Kidney tubule cell (primary cell): ENCODE data around the gene HBEGF.
"Not testable (repeated sequence)": the region's sequence is repeated elsewhere in the genome, so short reads cannot be mapped to it uniquely, and the experiment has no call there.

Experiments used
- DNase-seq: peaks from one replicate; pipeline ENCODE4 v3.0.0-alpha.2; 2018; ENCODE audit warnings: low spot score

Gene HBEGF

DNA sequence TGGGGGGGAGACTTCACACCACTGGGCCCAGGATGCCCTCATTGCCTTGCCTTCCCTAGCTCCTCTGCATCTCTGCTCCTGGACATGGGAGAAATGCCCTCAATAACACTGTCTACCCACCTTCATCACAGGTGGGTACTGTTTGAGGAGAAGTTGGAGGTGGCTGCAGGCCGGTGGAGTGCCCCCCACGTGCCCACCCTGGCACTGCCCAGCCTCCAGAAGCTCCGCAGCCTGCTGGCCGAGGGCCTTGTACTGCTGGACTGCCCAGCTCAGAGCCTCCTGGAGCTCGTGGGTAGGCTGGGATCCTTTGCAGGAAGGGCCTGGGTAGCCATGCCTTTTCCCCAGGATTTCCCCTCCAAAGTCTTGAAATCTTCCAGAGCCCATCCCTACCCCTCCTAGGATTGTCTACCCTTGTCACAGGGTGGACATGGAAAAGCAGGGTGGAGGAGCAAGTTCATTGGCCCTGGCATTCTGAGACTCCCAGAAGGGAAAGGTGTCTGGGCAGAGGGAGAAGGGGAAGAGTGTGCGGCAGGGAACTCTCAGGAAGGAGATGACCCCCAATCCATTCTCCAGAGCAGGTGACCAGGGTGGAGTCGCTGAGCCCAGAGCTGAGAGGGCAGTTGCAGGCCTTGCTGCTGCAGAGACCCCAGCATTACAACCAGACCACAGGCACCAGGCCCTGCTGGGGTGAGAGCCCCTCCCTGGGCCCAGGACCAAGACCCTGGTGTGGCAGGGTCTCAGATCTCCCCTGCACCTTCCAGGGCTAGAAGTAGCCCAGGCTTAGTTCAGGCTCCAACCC lies 14.5 kb upstream of the HBEGF start:
- no peak for DNase-seq

DNA sequence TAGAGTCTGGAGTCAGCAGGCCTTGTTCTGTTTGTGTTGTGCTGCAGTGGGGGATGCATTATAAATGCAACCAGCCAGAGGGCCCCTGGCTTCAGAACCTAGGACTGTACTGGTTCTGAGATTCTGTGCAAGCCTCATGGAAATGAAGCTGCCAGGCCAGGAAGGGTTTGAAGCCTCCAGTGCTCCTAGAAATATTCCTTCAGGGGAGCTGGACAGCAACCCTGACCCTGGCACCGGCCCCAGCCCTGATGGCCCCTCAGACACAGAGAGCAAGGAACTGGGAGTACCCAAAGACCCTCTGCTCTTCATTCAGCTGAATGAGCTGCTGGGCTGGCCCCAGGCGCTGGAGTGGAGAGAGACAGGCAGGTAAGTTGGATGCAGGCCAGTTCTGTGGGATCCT lies 13.7 kb upstream of the HBEGF start, which contains the start of gene SLC4A9:
Gene SLC4A9 (plus strand): TSS at position 94 of the 400 bp plus-strand sequence. CDS start 43 bp downstream, at position 137.
- DNase-seq = no peak

DNA sequence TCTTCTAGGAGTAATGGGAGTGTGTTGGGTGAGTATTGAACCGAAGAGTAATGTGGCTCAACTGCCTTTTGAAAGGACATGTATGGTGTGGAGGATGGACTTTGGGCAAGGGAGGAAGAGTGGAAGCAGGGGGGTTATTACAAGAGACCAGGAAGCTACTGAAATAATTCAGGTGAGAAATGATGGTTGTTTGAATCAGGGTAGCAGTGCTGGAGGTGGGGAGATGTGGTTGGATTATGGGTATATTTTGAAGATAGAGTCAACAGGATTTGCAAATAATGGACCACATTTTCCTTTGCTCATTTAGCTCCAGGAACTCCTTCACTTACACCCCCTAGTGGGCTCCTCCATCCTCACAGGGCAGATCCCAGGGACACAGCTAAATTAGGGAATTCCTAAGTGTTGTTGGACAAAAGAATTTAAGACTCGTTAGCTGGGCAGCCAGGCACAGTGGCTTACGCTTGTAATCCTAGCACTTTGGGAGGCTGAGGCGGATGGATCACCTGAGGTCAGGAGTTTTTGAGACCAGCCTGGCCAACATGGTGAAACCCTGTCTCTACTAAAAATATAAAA lies 12.4 kb upstream of the HBEGF start:
- peak; percentile 56 for DNase-seq

DNA sequence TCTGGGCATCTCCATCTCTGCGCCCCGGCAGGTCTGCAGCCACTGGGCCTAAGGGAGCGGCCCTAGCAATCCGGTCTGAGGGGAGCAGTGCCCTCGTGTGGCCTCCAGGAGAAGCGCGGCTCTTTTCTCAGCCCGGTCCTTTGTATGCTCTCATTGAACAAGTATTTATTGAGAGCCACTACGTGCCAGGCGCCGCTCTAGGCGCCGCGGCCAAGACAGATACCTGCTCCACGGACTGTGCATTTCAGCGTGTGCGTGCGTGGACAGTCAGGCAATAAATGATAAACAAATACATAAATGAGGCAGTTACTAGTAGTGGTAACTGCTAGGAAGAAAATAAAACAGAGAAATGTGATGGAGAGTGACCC lies 11.3 kb upstream of the HBEGF start:
- peak; percentile 91 for DNase-seq

DNA sequence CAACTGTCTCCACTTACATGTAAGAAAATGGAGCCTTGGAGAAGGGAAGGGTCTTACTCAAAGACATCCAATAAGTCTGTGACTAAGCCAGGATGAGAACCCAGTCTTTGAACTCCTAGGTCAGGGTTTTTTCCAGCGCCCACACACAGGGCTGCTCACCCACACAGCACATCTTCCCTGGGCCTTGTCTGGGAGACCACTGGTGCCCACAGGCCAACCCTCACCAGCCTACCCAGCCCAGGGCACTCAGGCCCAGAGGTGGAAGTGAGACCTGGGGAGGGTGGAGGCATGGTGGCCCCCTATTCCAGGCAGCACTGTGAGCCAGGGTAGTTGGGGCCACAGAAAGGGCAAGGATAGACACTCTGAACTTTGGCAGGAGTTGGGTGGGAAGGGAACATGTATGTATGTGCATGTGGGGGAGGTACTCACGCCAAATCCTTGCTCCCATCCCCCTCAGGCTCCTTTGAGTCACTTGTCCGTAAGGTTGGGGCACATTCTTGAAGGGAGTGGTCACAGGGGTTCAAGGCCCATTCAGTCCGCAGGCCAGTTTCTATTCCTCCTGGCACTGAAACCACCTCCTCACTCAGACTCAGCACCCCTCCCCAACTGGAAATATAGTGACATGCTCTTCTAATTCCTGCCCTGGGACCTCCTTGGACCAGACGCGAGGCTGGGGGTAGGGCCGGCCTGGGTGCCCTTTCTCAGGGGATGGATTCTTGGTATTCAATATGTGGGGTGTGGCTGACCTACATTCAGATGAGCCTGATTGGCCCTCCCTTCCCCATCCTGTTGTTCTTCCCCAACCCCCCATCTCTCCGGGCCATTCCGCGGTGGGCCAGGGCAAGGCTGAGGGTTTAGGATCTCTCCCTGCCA lies 10.7 kb upstream of the HBEGF start:
- DNase-seq = no peak

DNA sequence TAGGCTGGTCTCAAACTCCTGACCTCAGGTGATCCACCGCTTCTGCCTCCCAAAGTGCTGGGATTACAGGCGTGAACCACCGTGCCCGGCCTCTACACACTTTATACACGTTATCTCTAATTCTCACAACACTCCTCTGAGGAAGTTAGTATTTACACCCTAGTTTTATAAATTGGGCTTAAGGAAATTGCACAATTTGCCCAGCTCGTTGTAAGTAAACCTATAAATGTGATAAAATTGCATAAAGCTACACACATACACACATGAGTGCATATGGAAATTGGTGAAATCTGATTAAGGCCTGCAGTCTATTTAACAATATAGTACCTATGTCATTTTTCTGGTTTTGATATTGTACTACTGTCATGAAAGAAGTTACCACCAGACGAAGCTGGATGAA lies 9.1 kb upstream of the HBEGF start:
- DNase-seq = no peak

DNA sequence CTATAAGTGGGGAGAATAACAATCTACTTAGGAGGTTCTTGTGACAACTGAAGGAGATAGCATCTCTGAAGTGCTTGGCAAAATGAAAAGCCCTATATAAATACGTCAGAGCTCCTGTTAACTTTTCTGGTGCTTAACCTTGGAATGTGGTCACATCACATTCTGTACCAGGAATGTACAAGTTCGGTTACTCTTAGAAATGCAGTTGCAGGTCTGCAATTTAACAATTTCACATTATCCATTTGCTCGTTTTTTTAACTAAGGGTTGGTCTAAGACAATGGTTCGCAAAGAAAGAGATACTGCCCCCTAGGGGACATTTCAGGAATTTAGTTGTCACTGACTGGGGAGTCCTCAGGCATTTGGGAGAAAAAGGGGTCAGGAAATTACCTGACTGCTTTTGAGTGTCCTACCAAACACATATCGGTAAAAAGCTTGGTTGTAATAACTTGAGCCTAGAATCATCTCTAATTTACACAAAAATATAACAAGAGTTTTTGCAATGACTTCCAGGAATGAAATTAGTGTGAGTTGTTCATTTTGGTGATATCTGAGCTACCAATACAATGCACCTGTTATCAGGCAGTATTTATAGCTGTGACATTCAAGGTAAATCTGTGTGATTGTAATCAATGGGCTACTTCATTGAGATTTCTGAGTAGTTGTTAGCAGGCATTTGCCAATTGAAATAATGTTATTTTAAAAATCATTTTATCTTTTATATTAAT lies 5.4 kb upstream of the HBEGF start:
- DNase-seq = peak; percentile 77

DNA sequence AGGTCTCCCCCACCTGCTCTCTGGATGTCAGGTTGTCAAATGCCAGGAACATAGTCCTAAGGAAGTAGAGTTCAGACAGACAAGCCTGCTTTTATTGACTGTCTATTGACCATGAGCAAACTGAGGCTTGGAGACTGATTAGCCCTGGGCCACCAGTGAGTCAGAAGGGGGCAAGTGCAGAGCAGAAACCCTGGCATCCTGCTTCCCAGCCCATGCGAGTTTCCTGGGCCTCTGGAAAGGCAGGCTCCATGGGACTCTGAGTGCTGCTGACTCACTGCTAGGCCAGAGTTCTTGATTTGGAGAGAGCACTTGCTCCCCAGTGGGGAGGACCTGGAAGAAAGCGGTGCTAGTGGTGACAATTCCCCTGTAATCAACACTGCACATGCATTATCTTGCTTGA lies 2.8 kb upstream of the HBEGF start:
- DNase-seq = peak; percentile 76

DNA sequence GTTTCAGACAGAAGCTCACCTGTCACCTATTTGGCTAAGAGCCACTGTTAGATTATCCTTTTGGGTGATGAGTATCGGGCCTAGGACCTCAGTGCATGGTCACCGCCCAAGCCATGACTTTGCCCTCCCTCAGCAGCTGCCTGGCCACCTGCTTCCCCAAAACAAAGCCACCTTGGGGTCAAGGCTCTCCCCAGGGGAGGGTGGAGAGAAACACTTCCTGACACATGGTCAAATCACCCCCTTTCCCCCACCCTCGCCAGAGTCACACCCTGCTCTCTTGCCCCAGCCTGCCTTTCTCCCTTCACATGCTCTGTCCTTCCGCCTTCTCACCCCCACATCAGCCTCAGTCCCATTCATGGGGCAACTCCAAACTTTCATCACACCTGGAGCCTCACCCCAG lies 1.7 kb upstream of the HBEGF start:
- no peak for DNase-seq

DNA sequence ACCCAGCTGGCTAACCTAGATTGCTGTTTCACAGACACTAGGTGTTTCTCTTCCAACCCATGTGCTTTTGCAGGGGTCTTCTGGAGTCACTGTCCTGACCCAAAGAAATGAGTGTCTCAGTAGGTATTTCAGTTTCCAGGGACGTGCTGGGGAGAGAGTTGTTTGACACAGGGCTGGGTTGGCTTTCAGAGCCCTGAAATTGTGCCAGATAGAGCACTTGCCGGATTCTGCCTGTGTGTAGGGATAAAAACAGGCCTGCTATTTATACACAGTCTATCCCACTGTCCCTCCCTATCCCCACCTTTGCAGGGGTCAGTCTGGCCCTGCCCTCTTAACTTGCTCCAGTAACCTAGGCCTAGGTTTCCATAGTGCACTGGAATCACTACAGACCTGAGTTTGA lies 957 bp upstream of the HBEGF start:
- no peak for DNase-seq

DNA sequence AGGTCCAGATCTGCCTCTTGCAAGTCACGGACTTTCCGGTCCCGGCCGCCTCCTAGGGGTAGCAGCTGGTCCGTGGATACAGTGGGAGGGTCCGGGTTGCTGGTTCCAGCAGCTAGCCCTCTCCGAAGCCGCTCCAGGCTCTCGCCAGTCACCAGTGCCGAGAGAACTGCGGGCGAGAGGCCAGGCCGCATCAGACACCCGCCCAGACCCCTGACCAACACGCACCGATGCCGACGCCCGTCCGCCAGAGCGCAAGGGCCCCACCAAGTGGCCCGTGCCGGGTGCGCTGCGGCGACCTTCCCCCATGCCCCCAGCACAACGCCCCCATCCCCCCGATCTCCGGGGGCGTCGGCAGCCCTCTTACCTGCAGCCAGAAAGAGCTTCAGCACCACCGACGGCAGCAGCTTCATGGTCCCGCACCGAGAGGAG lies 470 bp downstream of the HBEGF start:
- DNase-seq = peak; percentile 63

DNA sequence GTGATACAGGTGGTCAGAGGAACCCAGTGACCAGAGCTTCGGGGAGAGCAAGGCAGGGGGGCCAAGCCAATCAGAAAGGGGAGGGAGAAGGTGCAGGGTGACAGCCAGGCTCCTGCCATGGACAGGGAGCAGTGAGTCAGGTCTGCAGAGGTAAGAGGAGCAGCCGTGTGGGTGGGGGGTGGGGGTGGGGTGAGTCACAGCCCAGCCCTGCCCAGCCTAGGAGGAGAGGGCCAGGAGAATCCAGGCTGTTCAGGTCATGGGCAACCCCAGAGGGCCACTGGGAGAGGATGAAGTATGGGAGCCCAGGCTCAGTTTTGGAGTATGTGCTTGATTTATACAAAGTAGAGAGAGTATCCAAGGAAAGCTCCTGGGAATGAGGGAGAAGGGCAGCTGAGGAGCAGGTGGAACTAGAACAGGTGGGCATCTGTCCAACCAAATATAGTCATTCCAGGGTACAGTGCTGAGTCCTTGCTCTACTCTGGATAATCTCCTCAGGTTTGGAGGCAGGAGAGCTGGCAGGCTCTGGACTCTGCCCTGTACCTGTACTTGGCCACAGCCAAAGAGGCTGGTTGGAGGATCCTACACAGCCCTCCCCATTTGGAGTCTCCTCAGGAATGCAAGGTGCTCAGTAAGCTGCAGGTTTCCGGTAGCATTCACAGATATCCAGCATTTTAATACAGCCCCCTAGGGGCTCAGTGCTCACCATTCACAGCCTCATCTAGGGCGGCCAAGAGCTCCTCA lies 1.6 kb downstream of the HBEGF start:
- DNase-seq = peak; percentile 91

DNA sequence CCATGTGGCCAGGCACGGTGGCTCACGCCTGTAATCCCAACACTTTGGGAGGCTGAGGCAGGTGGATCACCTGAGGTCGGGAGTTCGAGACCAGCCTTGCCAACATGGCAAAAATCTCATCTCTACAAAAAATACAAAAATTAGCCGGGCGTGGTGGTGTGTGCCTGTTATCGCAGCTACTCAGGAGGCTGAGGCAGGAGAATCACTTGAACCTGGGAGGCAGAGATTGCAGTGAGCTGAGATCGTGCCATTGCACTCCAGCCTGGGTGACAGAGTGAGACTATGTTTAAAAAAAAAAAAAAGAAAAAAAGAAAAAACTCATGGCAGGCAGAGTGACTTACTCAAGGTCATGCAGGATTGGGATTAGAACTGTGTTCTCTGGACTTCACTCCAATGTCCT lies 2.6 kb downstream of the HBEGF start:
- not testable (repeated sequence) for DNase-seq

DNA sequence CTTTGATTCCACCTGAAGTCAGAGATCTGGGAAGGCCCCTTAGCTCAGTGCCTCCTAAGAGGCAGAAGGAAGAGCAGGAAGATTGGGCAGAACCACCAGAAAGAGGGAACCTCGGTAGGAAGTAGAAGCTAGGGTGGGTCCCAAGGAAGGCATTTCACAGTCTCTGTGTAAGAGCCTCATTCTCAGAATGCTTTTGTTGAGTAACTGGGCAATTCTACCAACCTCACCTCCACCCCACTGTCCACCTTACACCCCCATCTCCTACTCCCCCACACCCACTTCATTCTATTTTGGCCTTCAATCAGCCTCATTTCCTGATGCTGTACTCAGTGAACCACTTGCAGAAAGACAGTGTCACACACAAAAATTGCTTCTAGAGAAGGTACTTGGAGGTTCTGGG lies 3.5 kb downstream of the HBEGF start:
- DNase-seq = no peak

DNA sequence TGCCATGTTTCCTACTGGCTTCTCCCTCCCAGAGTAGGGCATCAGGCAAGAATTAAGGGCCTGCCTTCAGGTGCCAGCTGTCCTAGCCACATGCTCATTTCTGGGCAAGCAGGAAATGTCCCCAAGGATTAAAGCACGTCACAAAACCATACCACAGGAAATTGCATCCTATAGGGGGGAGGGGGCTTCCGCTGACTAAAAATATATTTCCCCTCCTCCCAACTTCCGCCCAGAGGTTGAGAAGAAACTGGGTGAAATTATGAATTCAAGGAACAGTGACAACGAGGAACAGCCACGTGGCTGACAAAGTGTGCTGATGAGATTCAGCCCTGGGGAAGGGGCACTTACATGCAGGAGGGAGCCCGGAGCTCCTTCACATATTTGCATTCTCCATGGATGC lies 4.1 kb downstream of the HBEGF start:
- DNase-seq = no peak

DNA sequence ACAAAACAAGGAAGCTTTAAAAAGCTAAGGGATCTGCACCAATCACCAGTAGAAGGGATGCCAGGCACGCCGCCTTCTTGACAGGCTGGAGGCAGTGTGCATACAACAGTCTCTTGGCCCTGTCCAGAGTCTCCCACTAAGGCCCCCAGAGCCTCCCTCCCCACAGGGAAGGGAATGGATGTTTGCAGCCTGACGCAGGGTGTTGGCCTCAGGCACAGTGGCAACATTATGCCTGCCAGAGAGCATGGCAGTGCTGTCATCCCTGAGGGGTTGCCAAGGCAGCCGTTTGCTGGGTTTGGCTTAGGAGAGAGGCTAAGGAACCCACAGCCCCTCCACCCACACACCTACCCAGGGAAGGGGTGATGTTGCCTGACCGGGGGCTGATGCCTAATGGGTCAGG lies 4.8 kb downstream of the HBEGF start:
- peak; percentile 33 for DNase-seq

DNA sequence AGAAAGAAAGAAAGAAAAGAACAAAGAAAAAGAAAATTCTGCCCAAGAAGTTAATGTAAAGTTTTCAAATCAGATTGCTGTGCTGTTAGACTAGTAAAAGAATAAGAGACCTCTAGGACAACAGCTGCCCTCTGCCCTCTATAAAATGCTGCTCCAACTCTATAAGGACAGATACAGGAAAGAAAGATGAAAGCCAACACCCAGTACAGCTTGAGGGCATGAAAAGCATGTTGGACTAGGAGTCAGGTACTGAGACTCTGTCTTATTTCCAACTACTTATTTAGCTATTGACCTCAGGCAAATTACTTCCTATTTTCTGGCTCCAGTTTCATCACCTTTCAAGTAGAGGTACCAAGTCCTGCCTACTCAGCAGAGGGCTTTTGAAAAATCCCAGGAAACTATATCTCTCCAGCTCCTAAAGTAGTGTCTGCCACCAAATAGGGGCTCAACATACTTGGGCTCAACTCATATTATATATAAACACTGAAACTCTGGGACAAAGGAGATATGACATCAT lies 5.7 kb downstream of the HBEGF start:
- DNase-seq = no peak

DNA sequence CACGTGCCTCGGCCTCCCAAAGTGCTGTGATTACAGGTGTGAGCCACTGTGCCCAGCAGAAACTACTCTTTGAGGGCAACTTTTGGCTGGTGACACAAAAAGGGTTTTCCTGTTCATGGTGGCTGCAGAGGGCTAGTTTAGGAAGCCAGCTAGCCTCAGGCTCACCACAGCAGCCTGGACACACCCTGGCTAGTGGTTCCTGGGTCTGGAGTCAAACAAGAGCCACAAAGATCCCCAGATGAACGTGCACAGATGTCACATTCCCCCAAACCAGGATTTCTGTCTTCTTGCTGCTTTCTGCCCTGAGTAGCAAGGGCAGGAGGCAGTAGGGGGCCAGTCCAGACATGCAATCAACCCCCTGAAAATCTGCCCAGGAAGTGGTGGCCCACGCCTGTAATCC lies 6.8 kb downstream of the HBEGF start:
- DNase-seq = no peak

DNA sequence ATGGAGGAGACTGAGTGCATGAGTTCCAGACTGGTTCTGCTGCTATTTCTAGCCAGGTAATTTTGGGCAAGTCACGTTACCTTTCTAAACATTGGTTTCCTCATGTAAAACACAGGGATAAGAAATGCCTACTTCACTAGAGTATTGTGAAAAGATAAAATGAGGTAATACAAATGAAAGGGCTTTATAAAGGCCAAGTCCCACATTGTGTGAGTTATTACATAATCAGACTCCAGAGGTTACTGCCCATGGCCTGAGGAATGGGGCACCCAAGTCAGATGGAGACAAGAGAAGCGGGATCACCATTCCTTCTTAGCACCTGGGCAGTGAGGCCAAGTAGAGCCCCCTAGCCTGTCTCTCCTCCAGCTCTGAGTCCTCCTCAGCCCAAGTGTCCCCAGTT lies 7.5 kb downstream of the HBEGF start:
- no peak for DNase-seq

DNA sequence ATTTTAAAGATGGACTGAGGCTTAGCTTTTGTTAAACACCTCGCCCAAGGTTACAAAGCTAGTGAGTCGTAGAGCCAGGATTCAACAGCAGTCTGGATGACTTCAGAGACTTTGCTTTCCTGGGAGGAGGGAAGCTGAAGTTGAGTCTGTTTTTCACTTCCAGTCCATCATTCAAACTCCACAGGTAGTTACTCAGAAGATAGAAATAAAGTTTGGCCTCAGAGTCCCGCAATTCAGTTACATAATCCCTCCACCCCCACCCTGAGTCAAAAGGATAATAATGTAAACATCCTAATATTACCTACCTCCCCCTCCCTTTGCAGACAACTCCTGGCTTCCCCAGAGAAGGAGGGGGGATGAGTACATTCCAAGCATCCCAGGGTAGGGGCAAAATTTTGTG lies 8.1 kb downstream of the HBEGF start:
- DNase-seq = peak; percentile 75

DNA sequence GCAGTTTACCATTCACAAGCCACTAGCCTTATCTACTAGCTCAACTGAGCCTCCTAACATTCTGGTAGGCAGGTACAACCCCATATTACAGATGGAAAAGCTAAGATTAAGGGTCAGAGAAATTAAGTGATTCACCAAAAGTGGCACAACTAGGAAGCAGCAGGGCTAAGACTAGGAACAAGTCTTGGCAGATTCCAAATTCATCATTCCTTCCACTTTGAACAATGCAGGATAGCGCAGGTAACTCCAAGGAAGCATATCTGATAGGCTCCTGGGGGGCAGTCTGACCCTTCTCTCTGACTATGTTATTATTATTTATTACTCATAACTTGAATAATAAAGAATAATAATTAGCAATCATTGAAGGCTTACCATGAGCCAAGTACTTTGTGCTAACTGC lies 8.5 kb downstream of the HBEGF start:
- DNase-seq = no peak
